PC-3 (cell line): Measurements from ENCODE around the gene VWDE.

ENCODE experiments used
- EZH2 ChIP-seq: fragments of 300-600 bp; sonication (generic); IDR thresholded peaks from one replicate; pipeline ENCODE4 v1.6.1; 2017; ENCODE audit warnings: antibody characterized with exemption, mild to moderate bottlenecking, low read length; ENCODE audit not compliant: unreplicated experiment
- TF ChIP-seq, protein P1 (sequence below): fragments of 300-600 bp; sonication (generic); conservative IDR thresholded peaks from 2 replicates; pipeline ENCODE4 v1.5.1; 2017; ENCODE audit warnings: antibody characterized with exemption, low read depth, mild to moderate bottlenecking, low read length

DNA sequence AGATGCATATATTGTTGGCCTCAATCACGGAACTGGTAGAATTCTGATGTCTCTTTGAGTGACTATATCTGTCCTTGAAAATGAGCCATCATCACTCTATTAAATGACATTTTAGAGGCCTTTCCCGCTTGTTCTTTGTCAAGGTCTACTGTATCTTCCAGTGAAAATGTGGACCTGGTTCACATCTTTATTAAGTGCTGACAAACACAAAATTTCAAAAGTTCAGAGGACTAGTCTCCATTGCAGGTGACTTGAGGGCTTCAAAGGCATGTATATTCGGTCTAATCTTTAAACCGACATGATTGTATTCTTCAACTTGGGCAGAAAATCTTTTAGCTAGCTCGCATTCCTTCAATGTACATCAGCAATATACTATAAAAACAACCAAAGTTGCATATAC, 36.6 kb upstream of the VWDE start:
- TF ChIP-seq EZH2: no peak
- TF ChIP-seq, protein P1, sequence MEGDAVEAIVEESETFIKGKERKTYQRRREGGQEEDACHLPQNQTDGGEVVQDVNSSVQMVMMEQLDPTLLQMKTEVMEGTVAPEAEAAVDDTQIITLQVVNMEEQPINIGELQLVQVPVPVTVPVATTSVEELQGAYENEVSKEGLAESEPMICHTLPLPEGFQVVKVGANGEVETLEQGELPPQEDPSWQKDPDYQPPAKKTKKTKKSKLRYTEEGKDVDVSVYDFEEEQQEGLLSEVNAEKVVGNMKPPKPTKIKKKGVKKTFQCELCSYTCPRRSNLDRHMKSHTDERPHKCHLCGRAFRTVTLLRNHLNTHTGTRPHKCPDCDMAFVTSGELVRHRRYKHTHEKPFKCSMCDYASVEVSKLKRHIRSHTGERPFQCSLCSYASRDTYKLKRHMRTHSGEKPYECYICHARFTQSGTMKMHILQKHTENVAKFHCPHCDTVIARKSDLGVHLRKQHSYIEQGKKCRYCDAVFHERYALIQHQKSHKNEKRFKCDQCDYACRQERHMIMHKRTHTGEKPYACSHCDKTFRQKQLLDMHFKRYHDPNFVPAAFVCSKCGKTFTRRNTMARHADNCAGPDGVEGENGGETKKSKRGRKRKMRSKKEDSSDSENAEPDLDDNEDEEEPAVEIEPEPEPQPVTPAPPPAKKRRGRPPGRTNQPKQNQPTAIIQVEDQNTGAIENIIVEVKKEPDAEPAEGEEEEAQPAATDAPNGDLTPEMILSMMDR: no peak
